HCT116 (cell line): ENCODE data around the gene TRERF1.

Source experiments
- CEBPB ChIP-seq: IDR thresholded peaks from 2 replicates; pipeline ENCODE4 v1.6.1; 2012; ENCODE audit warnings: low read depth
- YY1 ChIP-seq: IDR thresholded peaks from 2 replicates; pipeline ENCODE4 v1.6.1; 2011; ENCODE audit warnings: low read length, low read depth, moderate library complexity, mild to moderate bottlenecking; ENCODE audit not compliant: insufficient replicate concordance; ENCODE audit errors: extremely low read depth

DNA sequence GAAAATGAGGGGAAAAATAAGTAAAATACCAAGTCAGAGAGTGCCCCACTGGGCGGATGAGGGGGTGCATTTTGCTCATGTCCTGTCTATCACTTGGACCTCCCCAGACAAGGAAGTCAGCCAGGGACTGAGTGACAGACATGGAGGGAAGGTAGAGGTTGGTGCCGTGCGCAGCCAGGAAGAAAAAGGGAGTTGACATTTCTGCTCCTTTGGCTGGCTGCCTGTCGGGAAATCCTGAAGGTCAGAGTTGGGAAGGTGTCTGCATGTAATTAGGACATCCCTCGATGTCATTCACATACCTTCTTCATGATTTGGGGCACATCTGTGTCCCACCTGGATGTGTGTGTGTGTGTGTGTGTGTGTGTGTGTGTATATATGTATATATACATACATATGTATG is 269.6 kb downstream of the TRERF1 start:
- TF ChIP-seq YY1 (no peak), CEBPB (no peak)
